ENCODE data around the gene EHF.

Gene EHF

GRCh38 chr11:34627197-34627596 is 6.3 kb downstream of the EHF start:
- no peak for DNase-seq

DNA sequence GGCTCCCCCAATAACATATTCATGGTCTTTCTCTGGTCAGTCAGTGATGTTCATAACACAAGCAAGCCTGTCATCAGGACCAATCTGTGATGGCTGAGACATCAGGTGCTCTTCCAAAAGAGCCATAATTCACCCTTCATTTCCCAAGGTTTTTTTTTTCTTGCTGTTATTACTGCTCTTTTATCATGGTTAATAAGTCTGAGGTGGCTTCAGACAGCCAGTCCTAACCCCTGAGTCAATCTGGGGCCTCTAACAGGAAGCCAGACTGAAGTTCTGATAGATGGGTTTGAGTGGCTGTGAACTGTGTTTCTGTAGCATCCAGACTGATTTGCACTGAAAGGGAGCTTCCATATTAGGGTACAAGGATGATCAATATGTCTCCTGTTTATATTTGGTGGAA is 8.8 kb downstream of the EHF start:
- no peak for DNase-seq

DNA sequence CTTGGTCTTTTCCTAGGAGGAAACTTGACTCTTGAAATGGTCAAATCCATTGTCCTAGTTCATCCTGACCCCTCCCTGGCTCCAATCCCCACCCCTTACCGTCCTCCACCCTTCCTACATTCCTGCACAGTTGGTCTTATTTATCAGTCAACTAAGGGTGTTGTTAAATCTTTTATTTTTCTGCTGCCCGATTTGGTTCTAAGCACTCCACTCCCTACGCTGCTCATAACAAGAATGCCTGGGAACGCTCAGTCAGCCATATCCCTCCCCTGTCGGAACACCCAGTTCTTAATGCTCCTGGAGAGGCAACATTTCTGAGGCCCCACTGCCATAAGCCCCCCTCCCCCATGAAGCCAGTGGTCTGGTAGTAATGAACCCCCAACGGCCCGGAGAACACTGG is 9.7 kb downstream of the EHF start:
- DNase-seq: no peak

- no peak for DNase-seq
Observed at GRCh38 chr11:34631297-34631696, 10.4 kb downstream of the EHF start.

- DNase-seq: no peak
Observed at GRCh38 chr11:34631737-34632104, 10.8 kb downstream of the EHF start.

GRCh38 chr11:34632105-34632791 is 11.4 kb downstream of the EHF start:
- DNase-seq: no peak

- DNase-seq: no peak
Observed at GRCh38 chr11:34633640-34633989, 12.7 kb downstream of the EHF start.

- DNase-seq: no peak
Observed at GRCh38 chr11:34633990-34634693, 13.2 kb downstream of the EHF start.

GRCh38 chr11:34634694-34635062 is 13.8 kb downstream of the EHF start:
- DNase-seq: no peak

DNA sequence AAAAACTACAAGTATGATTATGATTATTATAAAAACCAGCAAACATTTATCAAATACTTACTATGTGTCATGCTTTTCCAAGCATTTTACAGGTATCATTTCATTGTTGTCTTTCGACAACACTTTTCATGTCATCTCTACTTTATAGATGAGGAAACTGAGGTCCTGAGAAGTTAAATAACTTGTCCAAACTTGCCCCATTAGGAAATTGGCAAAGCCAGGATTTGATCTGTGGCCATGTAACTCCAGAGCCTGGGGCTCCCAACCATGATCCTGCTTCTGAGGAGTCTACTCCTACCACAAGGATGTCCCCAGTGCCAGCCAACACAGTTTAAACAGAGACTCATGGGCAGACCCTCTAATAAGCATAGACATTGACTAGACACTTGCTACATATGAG is 15.2 kb downstream of the EHF start:
- no peak for DNase-seq

DNA sequence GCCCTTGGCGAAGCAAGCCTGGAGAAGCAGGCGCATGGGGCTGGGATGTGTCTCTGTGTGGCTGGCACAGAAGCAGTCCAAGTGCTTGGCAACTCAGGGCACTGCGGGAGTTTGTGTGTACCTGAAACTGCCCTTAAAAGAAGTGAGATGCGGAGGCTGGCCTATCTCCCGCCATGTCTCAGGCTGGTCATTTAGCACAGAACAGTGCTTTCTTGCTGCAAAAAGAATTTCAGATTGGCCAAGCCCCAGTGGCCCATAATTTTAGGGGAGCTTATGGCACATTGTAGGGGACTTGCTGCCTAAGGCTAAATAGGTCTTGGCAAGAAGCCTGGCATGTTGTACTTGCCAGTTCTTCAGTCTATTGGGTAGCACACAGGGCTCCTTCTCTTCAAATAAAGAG is 16.4 kb downstream of the EHF start:
- DNase-seq: no peak

DNA sequence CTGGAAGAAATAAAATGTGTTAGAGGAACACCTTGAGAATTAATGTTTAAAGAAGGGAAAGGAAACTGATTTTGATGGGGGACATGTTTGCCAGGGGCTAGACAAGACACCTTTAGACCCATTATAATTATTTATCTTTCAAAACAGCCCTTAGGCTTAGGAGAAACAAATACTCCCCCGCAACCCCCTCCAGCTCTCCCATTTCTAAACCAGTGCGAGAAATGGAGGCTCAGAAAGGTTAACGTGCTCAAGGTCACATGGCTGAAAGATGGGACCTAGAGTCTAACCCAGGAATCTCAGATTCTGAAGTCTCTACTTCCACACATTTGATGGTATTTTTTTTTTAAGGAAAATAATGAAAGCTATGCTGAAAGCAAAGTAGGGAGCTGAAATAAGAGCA is 18.0 kb downstream of the EHF start:
- DNase-seq: no peak

DNA sequence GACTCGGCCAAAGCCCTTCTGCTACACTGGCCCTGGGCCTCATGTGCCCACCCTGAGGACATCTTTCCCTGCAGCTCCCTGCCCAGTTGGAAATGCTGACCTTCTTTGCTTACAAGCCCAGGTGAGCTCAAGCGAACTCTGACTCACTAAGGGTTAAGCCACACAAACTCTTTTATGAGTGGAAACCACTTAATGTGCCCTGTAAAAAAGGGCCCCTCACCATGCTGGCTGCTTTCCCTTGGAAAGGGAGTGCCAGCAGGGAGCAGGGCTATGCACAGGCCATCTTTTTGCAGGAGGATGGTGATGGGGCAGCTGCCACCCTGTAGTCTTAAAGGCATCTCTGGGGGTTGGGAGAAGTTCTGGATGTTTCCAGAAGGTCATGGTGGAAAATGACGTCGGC is 18.7 kb downstream of the EHF start:
- no peak for DNase-seq

- no peak for DNase-seq
Observed at GRCh38 chr11:34640050-34640923, 19.4 kb downstream of the EHF start.

GRCh38 chr11:34640924-34641275 is 20.0 kb downstream of the EHF start:
- DNase-seq: no peak

- DNase-seq: no peak
Observed at GRCh38 chr11:34641456-34641855, 20.6 kb downstream of the EHF start.

- DNase-seq: no peak
Observed at GRCh38 chr11:34642001-34642554, 21.2 kb downstream of the EHF start.

DNA sequence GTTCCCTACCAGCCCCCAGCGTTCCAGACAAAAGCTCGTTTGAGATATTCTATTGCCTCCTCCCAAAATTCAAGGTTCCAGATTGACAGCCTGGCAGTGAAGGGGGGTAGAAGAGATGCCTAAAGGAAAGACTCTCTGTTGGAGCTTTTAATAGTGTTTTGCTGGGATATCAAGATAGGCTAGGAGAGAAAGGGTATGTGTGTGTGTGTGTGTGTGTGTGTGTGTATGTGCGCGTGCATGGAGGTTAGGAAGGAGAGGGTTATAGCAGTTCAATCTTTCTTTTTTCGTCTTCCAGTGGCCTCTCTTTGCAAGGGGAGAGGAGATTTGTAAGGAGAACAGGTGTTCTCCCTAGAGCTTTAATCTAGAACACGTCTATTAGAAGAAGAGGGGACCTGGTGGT is 22.0 kb downstream of the EHF start:
- no peak for DNase-seq

DNA sequence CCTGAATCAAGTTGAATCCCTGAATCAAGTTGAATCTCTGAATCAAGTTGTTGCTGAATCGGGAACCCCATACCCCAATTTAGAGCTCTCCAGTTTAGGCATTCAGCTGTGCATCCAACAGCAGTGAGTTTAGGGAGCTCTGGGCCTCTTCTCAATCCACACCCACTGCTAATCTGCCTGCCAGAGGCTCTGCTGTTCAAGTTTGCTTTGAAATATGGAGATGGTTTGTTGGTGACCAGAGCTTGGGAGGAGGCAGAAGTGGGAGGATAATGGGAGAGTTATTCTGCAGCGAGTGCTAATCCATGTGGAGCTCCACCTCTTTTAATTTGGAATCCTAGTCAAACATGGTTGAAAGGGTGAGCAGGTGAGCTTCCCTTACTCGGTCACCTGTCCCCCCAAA is 22.4 kb downstream of the EHF start:
- no peak for DNase-seq

DNA sequence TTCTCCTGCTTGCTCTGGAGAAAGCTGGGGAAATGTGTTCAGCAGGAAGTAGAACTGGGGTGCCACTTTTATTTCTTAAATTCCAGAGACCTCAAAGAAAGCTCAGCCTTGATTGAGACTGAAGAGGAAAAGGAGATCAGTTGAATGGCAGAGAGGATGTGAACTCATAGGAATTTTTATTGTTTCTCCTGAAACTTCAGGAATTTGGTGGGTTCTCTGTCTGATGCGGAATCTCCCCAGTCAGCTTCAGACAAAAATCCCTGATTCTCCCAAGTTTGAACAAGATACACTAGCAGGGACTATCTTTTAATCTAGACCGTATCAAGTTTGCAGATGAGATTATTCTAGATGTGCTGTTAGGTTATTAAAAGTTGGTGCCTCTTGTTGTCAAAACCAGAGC is 23.0 kb downstream of the EHF start:
- no peak for DNase-seq

DNA sequence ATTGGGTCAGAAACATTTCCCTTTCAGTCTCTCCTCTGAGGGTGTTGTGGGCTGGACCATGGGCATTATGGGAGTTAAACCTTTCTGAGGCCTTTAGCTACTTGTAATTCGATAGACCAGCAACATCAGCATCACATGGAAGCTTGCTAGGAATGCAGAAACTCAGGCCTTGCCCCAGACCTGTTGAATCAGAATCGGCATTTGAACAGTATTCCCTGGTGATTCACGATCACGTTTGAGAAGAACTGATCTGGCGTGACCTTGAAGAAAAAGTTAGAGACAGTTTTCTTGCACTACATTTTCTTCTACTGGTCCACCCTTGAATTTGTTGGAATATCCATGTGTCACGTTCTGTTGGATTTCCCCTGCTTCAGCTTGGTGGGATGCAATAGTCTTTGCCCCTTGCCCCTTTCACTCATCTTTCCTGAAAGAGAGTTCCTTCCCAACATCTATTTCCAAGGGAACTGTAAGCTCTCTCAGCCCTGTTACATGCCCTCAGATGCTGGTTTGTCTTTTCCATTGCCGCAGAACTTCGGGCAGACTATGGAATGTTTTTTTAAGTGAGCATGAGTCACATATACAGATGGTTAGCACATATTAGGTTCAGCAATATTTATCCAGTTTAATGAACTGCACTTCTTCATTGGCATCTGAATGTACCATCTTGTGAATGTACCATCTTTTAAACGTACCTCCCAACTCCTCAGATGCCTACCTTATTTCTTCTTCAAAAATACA is 23.9 kb downstream of the EHF start:
- DNase-seq: no peak

DNA sequence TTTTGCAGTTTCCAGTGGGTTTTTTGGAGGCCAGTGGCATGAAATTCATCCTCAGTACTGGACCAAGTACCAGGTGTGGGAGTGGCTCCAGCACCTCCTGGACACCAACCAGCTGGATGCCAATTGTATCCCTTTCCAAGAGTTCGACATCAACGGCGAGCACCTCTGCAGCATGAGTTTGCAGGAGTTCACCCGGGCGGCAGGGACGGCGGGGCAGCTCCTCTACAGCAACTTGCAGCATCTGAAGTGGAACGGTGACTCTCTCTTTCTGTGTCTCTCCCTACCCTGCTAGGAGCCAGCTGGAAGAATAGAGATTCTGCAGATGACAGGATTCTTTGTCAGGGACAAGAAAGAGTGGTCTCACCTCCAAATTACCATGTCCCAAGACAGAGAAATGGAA is 25.5 kb downstream of the EHF start:
- DNase-seq: no peak

DNA sequence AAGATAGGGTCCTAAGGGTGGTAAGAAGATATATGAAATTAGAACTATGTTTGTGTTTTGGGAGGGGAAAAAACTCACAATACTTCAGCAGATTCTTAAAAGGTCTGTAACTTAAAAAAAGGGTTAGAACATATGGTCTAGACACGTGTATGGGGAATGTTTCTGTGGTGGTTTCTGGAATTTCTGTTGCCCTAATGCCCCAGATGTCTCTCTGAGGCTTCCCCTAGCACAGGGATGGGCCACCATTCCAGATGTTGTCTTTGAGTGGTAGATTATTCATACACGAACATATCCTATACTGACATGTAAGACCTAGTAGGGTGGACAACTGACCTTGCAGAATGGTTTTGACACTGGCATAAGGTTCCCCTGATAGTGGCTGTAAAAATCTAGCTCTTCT is 26.2 kb downstream of the EHF start:
- no peak for DNase-seq
